ENCODE measurements around the gene TMED10.

TMED10 gene

GRCh38 chr14:75176142-75176820 lies at the start of gene TMED10:
TMED10 (minus strand) TSS chr14:75176612; CDS start chr14:75176579, 33 bp downstream.
- peak; percentile 92 for DNase-seq

GRCh38 chr14:75224561-75224960 lies 48.1 kb upstream of the TMED10 start:
- DNase-seq: no peak

GRCh38 chr14:75223664-75224154 lies 47.3 kb upstream of the TMED10 start:
- peak; percentile 52 for DNase-seq

- DNase-seq: no peak
Observed at GRCh38 chr14:75222208-75222701, 45.8 kb upstream of the TMED10 start.

- no peak for DNase-seq
Observed at GRCh38 chr14:75221797-75222196, 45.4 kb upstream of the TMED10 start.

- no peak for DNase-seq
Observed at GRCh38 chr14:75220156-75220555, 43.7 kb upstream of the TMED10 start.

GRCh38 chr14:75217508-75218206 lies 41.2 kb upstream of the TMED10 start:
- no peak for DNase-seq

- DNase-seq: no peak
Observed at GRCh38 chr14:75216427-75217006, 40.1 kb upstream of the TMED10 start.

- no peak for DNase-seq
Observed at GRCh38 chr14:75215520-75215919, 39.1 kb upstream of the TMED10 start.

GRCh38 chr14:75214558-75214957 lies 38.1 kb upstream of the TMED10 start:
- no peak for DNase-seq

GRCh38 chr14:75213172-75213571 lies 36.8 kb upstream of the TMED10 start:
- no peak for DNase-seq

GRCh38 chr14:75208843-75209242 lies 32.4 kb upstream of the TMED10 start:
- DNase-seq: no peak

GRCh38 chr14:75206190-75206589 lies 29.8 kb upstream of the TMED10 start:
- no peak for DNase-seq

- DNase-seq: no peak
Observed at GRCh38 chr14:75205591-75205990, 29.2 kb upstream of the TMED10 start.

- DNase-seq: peak; percentile 54
Observed at GRCh38 chr14:75204116-75204515, 27.7 kb upstream of the TMED10 start.

GRCh38 chr14:75202657-75203056 lies 26.2 kb upstream of the TMED10 start:
- no peak for DNase-seq

- no peak for DNase-seq
Observed at GRCh38 chr14:75201087-75201486, 24.7 kb upstream of the TMED10 start.

- DNase-seq: no peak
Observed at GRCh38 chr14:75200451-75200850, 24.0 kb upstream of the TMED10 start.

GRCh38 chr14:75198291-75198933 lies 22.0 kb upstream of the TMED10 start:
- peak; percentile 43 for DNase-seq

- no peak for DNase-seq
Observed at GRCh38 chr14:75197338-75197737, 20.9 kb upstream of the TMED10 start.

GRCh38 chr14:75196468-75196867 lies 20.1 kb upstream of the TMED10 start:
- no peak for DNase-seq

GRCh38 chr14:75196064-75196463 lies 19.7 kb upstream of the TMED10 start:
- no peak for DNase-seq

GRCh38 chr14:75191100-75191499 lies 14.7 kb upstream of the TMED10 start:
- DNase-seq: no peak

Data from right hindlimb (tissue), 1 donor.